GM12892 (cell line): Measurements from ENCODE around the gene SLC4A11. TPM values are rescaled to one million over a fixed set of nuclear protein-coding genes. Genes with fewer than 3 reads are reported as not detected.

Source experiments
- DNase-seq: peaks from one replicate; pipeline ENCODE4 v3.0.0; 2011; ENCODE audit not compliant: insufficient read length
- FAIRE-seq: peaks from 2 replicates; lab custom pipeline; 2011; peaks lifted over from hg19 to GRCh38; lab: Jason Lieb, UNC
- POLR2A ChIP-seq: IDR thresholded peaks from 2 replicates; pipeline ENCODE4 v1.6.1; 2011; ENCODE audit warnings: low read depth, low read length, control low read depth
- POLR2AphosphoS5 ChIP-seq: IDR thresholded peaks from 2 replicates; pipeline ENCODE4 v1.6.1; 2011; ENCODE audit warnings: low read depth, low read length, control low read depth
- TAF1 ChIP-seq: IDR thresholded peaks from 2 replicates; pipeline ENCODE4 v1.6.1; 2011; ENCODE audit warnings: low read depth, mild to moderate bottlenecking, control low read depth, low read length, borderline replicate concordance
- polyA plus RNA-seq: library from polyadenylated mRNA; unstranded; fragments of >200 nt; gene quantifications from one replicate; pipeline ENCODE4 v1.2.1, GENCODE V29; 2012; ENCODE audit warnings: missing spikeins, inconsistent platforms; ENCODE audit not compliant: missing spikeins

Gene SLC4A11
- not detected for polyA plus RNA-seq

DNA sequence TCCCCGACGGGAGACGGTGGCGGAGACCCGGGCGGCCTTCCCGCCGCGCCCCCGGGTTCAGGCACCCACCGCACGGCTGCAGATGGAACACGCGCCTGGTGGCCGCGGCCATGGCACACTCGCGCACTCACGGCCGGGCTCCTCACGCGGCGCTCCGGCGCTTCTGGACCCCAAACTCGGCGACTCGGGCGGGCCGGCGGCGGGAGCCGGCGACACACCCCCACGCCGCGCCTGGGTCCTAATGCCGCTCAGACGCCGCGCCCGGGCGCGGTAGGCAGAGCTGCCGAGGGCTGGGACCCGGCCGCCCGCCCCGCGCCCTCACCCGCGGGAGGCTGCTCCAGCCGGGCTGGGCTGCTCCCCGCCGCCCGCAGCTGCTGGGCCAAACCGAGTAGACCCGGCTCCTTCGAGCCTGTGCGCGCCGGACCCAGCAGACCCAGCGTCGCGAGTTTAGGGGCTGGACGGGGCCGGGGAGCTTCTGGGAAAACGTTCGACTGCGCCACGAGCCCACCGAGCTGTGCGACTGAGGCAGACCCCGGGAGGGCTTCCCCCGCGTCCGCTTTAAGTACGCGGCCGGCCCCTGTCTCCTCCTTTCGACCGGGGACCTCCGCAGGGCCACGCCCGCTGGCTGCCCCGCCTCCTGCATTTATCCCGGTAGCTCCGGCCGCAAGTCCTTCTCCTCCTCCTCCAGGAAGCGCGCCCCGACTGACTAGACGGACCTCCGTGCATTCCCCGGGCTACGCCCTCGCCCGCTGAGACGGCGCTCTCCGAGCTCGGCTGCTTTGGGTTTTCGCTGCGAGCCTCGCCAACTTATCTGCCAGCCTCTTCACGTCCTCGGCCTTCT, at the start of gene SLC4A11:
Gene SLC4A11, minus strand, starts transcription at position 165 of the 841 bp plus-strand sequence. Its CDS starts 53 bp downstream, at position 112.
- peak; percentile 78 for DNase-seq
- TF ChIP-seq POLR2AphosphoS5 (no peak), POLR2A (no peak), TAF1 (no peak)
- no peak for FAIRE-seq

DNA sequence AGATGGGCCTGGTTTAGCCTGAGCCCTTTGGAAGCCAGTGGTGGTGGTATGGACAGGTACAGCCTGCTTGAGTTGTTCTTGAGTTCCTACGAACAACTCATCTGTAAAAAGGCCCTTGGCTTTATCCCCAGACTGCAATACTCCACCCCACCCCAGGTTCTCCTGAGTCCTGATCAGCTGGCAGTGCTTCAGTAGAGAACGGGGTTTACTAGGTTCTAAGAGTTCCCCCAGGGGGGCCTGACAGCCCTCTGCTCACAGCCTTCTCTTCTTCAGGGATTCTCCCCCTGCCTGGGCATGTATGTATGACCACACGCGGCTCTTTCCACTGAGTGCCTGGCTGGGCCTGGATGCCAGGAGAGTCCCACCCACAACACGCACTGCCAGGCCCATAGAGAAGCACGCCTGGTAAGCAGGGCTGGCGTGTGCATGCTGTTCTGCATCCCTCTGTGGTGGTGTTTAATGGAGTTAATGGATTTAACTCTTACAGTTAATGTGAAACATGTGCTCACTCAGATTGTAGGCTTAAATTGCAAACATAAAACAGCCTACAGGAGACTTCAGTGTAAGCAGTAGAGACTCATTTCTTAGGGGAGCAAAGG, 44.3 kb upstream of the SLC4A11 start:
- FAIRE-seq = no peak

DNA sequence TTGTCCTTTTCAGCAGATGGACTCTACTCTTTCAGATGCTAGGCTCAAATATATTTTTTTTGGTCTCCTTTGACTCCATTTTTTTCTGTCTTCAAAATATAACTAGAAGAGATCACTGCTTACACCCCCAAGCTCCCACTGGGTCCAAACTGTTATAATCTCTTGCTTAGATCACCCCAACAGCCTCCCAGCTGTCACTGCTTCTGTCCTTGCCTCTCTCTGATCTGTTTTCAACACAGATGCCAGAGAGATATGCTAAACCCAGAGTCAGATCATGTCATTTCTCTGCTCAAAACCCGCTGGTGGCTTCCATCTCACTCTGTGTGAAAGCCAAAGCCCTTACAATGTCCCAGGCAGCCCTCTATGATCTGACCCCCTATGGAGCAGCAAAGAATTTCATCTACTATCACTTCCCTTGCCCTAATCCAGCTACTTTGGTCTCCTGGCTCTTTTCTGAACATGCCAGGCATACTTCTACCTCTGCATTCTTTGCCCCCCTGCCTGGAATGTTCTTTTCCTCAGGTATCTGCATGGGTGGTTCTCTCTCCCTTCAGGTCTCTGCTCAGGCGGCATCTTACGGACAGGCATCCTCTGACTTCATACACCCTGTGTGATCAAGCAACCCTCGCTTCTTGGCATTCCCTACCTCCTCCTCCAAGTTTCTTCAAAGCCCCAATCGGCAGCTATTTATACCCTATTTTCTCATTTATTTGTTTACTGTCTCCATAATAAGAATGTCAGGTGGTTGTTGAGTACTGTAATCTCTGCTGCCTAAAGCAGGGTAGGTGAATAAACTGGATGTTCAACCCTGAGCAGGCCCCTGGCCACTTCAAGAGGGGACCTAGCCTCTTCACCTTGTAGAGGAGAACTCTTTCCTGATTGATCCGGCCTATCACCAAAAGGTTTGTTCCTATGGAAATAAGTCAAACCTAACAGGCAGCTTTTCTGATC, 43.6 kb upstream of the SLC4A11 start:
- FAIRE-seq (no peak), DNase-seq (no peak)
- TF ChIP-seq POLR2A = no peak
- no peak for TF ChIP-seq POLR2AphosphoS5
- no peak for TF ChIP-seq TAF1

More for the DNA sequence above, 44.3 kb upstream of the SLC4A11 start:
- no peak for DNase-seq
- TF ChIP-seq TAF1 = no peak
- TF ChIP-seq POLR2A = no peak
- no peak for TF ChIP-seq POLR2AphosphoS5

DNA sequence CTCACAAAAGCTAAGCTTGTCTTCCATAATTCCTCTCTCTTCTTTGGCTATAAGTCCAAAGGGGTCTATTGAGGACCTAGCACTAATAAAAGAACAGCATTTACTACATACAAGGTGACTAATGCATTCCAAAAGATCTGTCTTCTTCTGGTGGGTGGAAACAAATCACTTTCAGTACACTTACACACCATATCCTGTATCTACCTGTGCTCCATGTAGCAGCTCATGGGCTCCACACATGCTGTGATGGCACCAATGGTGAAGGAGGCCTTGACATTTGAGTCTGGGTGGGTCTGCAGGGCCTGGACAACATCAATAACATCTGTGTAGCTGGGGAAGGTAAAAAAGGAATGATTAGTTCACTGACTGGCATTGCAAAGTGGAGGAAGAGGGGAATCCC, 42.4 kb upstream of the SLC4A11 start:
- FAIRE-seq = no peak
- DNase-seq = no peak
- TF ChIP-seq POLR2A (no peak), TAF1 (no peak), POLR2AphosphoS5 (no peak)

DNA sequence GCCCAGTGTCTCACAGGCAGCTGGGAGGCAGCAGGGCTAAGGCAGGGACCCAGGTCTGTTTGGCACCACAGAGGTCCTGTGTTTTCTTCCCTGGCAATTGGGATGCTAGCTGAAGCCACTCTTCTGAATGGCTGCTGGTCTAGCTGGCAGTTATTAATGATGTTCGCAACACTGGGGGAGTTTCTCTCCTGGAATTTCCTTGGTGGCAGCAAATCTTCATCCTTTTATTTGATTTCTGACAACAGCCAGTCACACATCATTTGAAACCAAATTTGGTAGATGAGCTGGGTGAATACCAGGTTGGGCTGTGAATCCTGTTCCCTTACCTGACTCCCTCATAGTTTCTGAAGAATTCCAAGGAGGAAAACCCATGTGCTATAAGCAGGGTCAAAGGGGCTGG, 40.8 kb upstream of the SLC4A11 start:
- DNase-seq = no peak
- no peak for FAIRE-seq
- TF ChIP-seq POLR2A (no peak), POLR2AphosphoS5 (no peak), TAF1 (no peak)

DNA sequence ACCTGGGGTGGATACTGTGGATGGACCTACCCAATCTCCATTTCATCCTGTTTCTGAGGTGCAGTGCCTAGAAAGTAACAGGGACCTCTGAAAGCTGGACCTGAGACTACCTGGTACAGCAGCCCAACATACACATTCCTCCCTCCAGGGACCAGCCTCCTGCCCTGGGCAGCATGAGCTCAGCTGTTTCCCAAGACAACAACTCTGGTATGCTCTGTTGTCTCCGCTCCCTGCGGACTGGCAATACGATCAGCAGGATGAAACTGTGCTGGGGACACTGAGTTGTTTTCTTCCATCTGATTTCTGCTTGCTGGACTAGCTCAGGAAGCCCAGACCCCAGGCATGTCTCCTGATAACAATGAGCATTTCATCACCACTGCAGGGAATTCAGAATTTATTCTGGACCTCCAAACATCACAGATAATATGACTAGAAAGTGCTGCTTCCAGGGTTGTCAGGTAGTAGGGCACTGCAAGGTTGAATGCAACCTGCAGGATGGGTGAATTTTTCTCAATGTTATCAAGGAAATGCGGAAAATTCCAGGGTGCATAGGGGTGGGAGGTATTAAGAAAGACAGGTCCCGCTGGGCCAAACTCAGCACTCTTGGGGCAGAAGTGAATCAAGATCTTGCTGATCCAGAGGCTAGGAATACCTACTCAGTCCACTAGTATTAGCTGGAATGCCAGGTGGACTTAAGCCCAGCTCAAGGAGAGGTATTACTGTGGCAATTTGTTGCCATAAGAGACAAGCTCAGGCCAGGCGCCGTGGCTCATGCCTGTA, 38.9 kb upstream of the SLC4A11 start:
- no peak for FAIRE-seq
- TF ChIP-seq TAF1 (no peak), POLR2A (no peak), POLR2AphosphoS5 (no peak)
- no peak for DNase-seq

DNA sequence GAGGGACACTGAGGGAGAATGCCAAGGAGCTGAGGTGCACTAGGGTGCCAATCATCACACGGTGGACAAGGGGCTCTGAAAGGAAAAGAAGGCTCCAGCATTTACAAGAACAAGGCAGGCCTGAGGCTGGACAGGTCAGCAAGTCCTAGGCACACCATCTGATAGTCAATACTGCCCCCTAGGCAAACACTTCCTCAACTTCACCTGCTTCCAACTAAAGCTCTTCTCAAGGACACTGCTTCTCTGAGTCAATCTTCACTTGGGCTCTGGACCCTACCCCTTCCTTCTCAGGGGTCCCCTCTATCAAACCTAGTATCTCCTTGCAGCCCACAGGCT, 37.7 kb upstream of the SLC4A11 start:
- no peak for TF ChIP-seq TAF1
- TF ChIP-seq POLR2A = no peak
- no peak for TF ChIP-seq POLR2AphosphoS5
- FAIRE-seq = peak; percentile 5
- DNase-seq = no peak

DNA sequence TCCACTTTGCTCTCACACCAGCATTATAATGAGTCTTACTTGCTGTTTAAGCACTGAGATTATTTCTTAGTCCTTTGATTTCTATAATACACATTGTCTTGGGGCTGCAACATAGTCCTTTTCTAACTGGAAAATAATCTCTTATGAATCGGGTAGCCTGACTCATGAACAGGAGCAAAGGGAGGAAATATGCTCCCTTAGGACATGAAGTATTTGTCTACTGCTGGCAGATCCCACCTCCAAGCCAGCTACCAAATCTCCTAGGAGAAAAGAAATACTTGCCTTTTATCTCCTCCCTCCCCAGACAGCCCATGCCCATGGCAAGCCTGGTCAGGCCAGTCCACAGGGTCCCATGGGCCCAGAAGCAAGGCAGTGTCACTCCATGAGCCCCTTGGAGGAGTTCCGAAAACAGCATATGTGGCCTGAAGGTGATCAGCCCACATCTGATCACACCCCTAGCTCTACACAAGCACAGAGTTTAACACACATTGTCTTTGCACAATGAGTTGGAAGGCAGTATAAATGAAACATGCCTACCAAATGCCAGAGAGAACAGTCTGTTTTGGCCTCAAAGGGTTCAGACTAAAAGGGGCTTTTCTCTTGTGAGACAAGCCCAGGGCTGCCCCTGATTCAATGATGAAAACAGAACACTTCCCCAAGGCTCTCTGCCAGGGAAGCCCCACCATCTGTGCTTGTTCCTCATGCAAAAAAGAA, 37.1 kb upstream of the SLC4A11 start:
- no peak for FAIRE-seq
- TF ChIP-seq TAF1 (no peak), POLR2A (no peak), POLR2AphosphoS5 (no peak)
- DNase-seq = no peak

DNA sequence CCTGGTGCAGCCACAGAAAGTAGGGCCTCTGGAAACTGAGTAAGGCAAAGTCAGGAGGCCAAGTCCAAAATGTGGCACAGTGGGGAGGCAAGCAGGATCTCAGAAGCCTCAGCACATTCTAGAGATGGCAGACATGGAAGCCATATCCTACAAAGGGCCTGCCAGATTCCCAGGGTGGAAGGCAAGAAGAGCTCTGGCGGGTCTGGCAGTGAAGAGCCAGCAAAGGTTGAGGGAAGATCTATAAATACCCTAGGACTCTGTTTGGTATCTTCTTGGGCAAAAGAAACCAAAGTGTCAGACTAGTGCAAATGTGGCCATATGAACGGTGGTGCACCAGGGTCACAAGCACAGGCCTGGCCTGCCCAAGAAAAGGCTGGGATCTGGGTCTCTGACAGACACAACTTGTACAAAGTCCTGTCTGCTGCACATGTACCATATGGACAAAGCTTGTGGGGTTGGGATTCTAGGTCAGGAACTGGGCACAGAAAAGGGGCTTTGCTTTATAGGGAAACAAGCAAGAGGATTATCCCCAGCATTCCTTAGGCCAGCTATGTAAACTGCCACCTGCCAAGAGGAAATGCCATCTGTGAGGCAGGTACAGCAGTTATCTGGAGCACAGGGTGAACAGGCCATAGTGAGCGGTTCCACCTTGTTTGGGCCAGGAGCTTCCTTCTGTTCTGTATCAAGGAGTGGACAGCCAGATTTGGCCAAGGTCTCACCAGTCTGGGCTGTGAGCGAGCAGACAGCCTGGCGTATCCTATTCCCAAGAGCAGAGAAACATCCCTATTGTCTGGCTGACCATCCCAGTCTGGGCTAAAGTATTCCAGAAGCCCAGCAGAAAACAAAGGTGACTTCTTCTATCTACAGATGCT, 36.3 kb upstream of the SLC4A11 start:
- no peak for DNase-seq
- FAIRE-seq = no peak
- no peak for TF ChIP-seq POLR2A
- TF ChIP-seq POLR2AphosphoS5 = no peak
- no peak for TF ChIP-seq TAF1

DNA sequence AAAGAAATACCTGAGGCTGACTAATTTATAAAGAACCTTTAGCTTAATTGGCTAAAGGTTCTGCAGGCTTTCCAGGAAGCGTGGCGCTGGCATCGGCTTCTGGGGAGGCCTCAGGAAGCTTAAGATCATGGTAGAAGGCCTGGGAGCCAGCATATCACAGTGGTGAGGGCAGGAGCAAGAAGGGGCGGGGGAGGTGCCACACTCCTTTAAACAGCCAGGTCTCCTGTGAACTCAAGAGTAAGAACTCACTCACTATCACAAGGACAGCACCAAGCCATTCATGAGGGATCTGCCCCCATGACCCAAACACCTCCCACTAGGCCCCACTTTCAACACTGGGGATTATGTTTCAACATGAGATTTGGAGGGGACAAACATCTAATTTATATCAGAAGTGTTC, 34.4 kb upstream of the SLC4A11 start:
- DNase-seq = no peak
- FAIRE-seq = no peak
- TF ChIP-seq POLR2AphosphoS5 (no peak), POLR2A (no peak), TAF1 (no peak)
